H9 (cell line): ENCODE results near the gene C14orf132. TPM values are rescaled to one million over a fixed set of nuclear protein-coding genes. Genes with fewer than 3 reads are reported as not detected.

Source experiments
- DNase-seq: peaks from one replicate; pipeline ENCODE4 v3.0.0-alpha.2; 2017
- H2AFZ ChIP-seq: one replicate; pipeline ENCODE4 v1.6.1; 2013; ENCODE audit warnings: mild to moderate bottlenecking, low read length, control low read depth, moderate library complexity
- H2AK5ac ChIP-seq: 2 replicates; pipeline ENCODE4 v1.6.1; 2013; ENCODE audit warnings: low read length, control low read depth, mixed read lengths; ENCODE audit not compliant: insufficient read length
- H2BK120ac ChIP-seq: one replicate; pipeline ENCODE4 v1.6.1; 2013; ENCODE audit warnings: low read depth, mild to moderate bottlenecking, low read length, control low read depth, inconsistent platforms; ENCODE audit not compliant: poor library complexity, severe bottlenecking
- H2BK12ac ChIP-seq: 2 replicates; pipeline ENCODE4 v1.6.1; 2013; ENCODE audit warnings: low read length, control low read depth, mixed read lengths, low read depth; ENCODE audit not compliant: insufficient read length
- H2BK15ac ChIP-seq: 2 replicates; pipeline ENCODE4 v1.6.1; 2013; ENCODE audit warnings: low read depth, low read length, control low read depth
- H2BK20ac ChIP-seq: one replicate; pipeline ENCODE4 v1.6.1; 2013; ENCODE audit warnings: low read depth, mild to moderate bottlenecking, low read length, control low read depth, inconsistent platforms; ENCODE audit not compliant: poor library complexity, severe bottlenecking
- H2BK5ac ChIP-seq: 2 replicates; pipeline ENCODE4 v1.6.1; 2013; ENCODE audit warnings: low read length, control low read depth, mixed read lengths; ENCODE audit not compliant: insufficient read length
- H3K14ac ChIP-seq: 2 replicates; pipeline ENCODE4 v1.6.1; 2013; ENCODE audit warnings: low read length, control low read depth; ENCODE audit not compliant: insufficient read depth
- H3K18ac ChIP-seq: 2 replicates; pipeline ENCODE4 v1.6.1; 2013; ENCODE audit warnings: low read depth, mild to moderate bottlenecking, mixed read lengths, low read length, control low read depth; ENCODE audit not compliant: insufficient read length
- H3K23ac ChIP-seq: 2 replicates; pipeline ENCODE4 v1.6.1; 2013; ENCODE audit warnings: low read length, control low read depth, mixed read lengths, low read depth; ENCODE audit not compliant: insufficient read length
- H3K23me2 ChIP-seq: 2 replicates; pipeline ENCODE4 v1.6.1; 2013; ENCODE audit warnings: low read depth, mild to moderate bottlenecking, mixed read lengths, low read length, control low read depth; ENCODE audit not compliant: insufficient read length, poor library complexity, severe bottlenecking
- H3K27ac ChIP-seq: 2 replicates; pipeline ENCODE4 v1.5.1; 2013; ENCODE audit warnings: low read length, control low read depth, mixed read lengths, low read depth; ENCODE audit not compliant: insufficient read length
- H3K27me3 ChIP-seq: 2 replicates; pipeline ENCODE4 v1.6.1; 2013; ENCODE audit warnings: low read length, control low read depth, inconsistent platforms; ENCODE audit not compliant: insufficient read depth
- H3K4ac ChIP-seq: 2 replicates; pipeline ENCODE4 v1.6.1; 2013; ENCODE audit warnings: low read depth, mild to moderate bottlenecking, control low read depth, inconsistent platforms, low read length, moderate library complexity
- H3K4me1 ChIP-seq: 2 replicates; pipeline ENCODE4 v1.6.1; 2013; ENCODE audit warnings: low read length, control low read depth, inconsistent platforms; ENCODE audit not compliant: insufficient read depth
- H3K4me2 ChIP-seq: 2 replicates; pipeline ENCODE4 v1.6.1; 2013; ENCODE audit warnings: low read length, control low read depth, mixed read lengths; ENCODE audit not compliant: insufficient read length, insufficient read depth
- H3K56ac ChIP-seq: 2 replicates; pipeline ENCODE4 v1.6.1; 2013; ENCODE audit warnings: low read depth, mild to moderate bottlenecking, mixed read lengths, low read length, control low read depth; ENCODE audit not compliant: insufficient read length
- H3K79me1 ChIP-seq: 2 replicates; pipeline ENCODE4 v1.6.1; 2013; ENCODE audit warnings: low read depth, mild to moderate bottlenecking, moderate library complexity, low read length, control low read depth, inconsistent platforms; ENCODE audit not compliant: insufficient read depth, poor library complexity, severe bottlenecking
- H3K79me2 ChIP-seq: 2 replicates; pipeline ENCODE4 v1.6.1; 2013; ENCODE audit warnings: low read length, control low read depth, inconsistent platforms; ENCODE audit not compliant: insufficient read depth
- H3K9ac ChIP-seq: 2 replicates; pipeline ENCODE4 v1.6.1; 2013; ENCODE audit warnings: low read length, control low read depth, mixed read lengths; ENCODE audit not compliant: insufficient read length; ENCODE audit errors: extremely low read depth
- H3K9me3 ChIP-seq: one replicate; pipeline ENCODE4 v1.6.1; 2013; ENCODE audit warnings: low read depth, low read length, inconsistent platforms; ENCODE audit not compliant: control insufficient read depth
- H3T11ph ChIP-seq: one replicate; pipeline ENCODE4 v1.6.1; 2013; ENCODE audit warnings: mild to moderate bottlenecking, low read length, control low read depth, inconsistent platforms
- H4K20me1 ChIP-seq: one replicate; pipeline ENCODE4 v1.6.1; 2013; ENCODE audit not compliant: control insufficient read depth, insufficient read length, insufficient read depth
- H4K5ac ChIP-seq: 2 replicates; pipeline ENCODE4 v1.6.1; 2013; ENCODE audit warnings: low read depth, mild to moderate bottlenecking, mixed read lengths, low read length, control low read depth; ENCODE audit not compliant: insufficient read length
- H4K8ac ChIP-seq: replicated peaks from 2 replicates; pipeline ENCODE4 v1.6.1; 2013; ENCODE audit warnings: low read length, control low read depth, mixed read lengths, low read depth; ENCODE audit not compliant: insufficient read length
- H4K91ac ChIP-seq: 2 replicates; pipeline ENCODE4 v1.6.1; 2013; ENCODE audit warnings: low read depth, mild to moderate bottlenecking, moderate library complexity, mixed read lengths, low read length, control low read depth; ENCODE audit not compliant: insufficient read length
- H3K27ac Mint-ChIP-seq, 3 experiments: 2 replicates in 2 of 3; 3 replicates in 1 of 3; pipeline ENCODE4 v1.8.0; 2020 to 2021; ENCODE audit warnings: mixed read lengths in 3 of 3, mild to moderate bottlenecking in 1 of 3, moderate library complexity in 1 of 3
- H3K27me3 Mint-ChIP-seq: 2 replicates; pipeline ENCODE4 v1.8.0; 2021; ENCODE audit warnings: low read depth, mild to moderate bottlenecking, moderate library complexity, mixed read lengths
- H3K36me3 Mint-ChIP-seq, 3 experiments: 2 replicates in 2 of 3; 3 replicates in 1 of 3; pipeline ENCODE4 v1.8.0; 2020 to 2021; ENCODE audit warnings: low read depth in 3 of 3, mixed read lengths in 3 of 3; ENCODE audit not compliant: insufficient read depth in 1 of 3
- H3K4me1 Mint-ChIP-seq, 2 experiments: 2 replicates each; pipeline ENCODE4 v1.8.0; 2020; ENCODE audit warnings: mixed read lengths in 2 of 2
- H3K4me3 Mint-ChIP-seq, 2 experiments: 2 replicates in 1 of 2; 3 replicates in 1 of 2; pipeline ENCODE4 v1.8.0; 2020 to 2021; ENCODE audit warnings: mild to moderate bottlenecking in 2 of 2, mixed read lengths in 2 of 2, moderate library complexity in 1 of 2
- H3K9me3 Mint-ChIP-seq, 2 experiments: 2 replicates in 1 of 2; 3 replicates in 1 of 2; pipeline ENCODE4 v1.8.0; 2020; ENCODE audit warnings: mild to moderate bottlenecking in 2 of 2, mixed read lengths in 2 of 2, moderate library complexity in 1 of 2
- CTCF ChIP-seq: fragments of 200-600 bp; sonication (generic); conservative IDR thresholded peaks from 3 replicates; pipeline ENCODE4 v1.8.0; 2021; ENCODE audit warnings: antibody characterized with exemption, mild to moderate bottlenecking
- WGBS: extraction: QIAGEN DNeasy Blood & Tissue Kit; methylation state at CpG from one replicate; pipeline ENCODE4 v1.1.7; 2013; ENCODE audit warnings: missing lambda C conversion rate, low lambda C conversion rate, mixed read lengths; ENCODE audit not compliant: insufficient read length; ENCODE audit errors: extremely low coverage; 5-methylcytosine and 5-hydroxymethylcytosine counted together
- total RNA-seq: library from RNA; stranded (reverse); gene quantifications from 2 replicates; pipeline ENCODE4 v1.2.1, GENCODE V29; 2021

Gene C14orf132
- total RNA-seq, 1 experiment from 2014 or later, result 5.7 TPM

- H3K18ac ChIP-seq, result no peak overlapping the region
- H2AFZ ChIP-seq, result no peak overlapping the region
- no peak overlapping the region for H3K9ac ChIP-seq
- TF ChIP-seq CTCF, result no peak
- WGBS, result no CpG with 5 or more reads among the region's 2 CpGs
- peaks cover 13% of the 10 kb centered on the region for H3K27me3 ChIP-seq
- H2AK5ac ChIP-seq, result no peak overlapping the region
- no peak overlapping the region for H3T11ph ChIP-seq
- H2BK20ac ChIP-seq, result no peak overlapping the region
- H3K23me2 ChIP-seq, result peaks cover 9% of the 10 kb centered on the region
- H4K20me1 ChIP-seq, result no peaks in the 10 kb centered on the region
- no peak overlapping the region for H4K8ac ChIP-seq
- H2BK15ac ChIP-seq, result no peak overlapping the region
- Mint-ChIP-seq H3K27me3 (peaks cover 62% of the 10 kb centered on the region), H3K27ac (no peak overlapping the region), H3K36me3 (no peaks in the 10 kb centered on the region), H3K4me1 (peaks cover 15 to 23% of the 10 kb centered on the region in 2 experiments), H3K9me3 (no peaks in the 10 kb centered on the region; a peak in 1 of 5 replicates), H3K4me3 (no peak overlapping the region)
- H3K56ac ChIP-seq, result no peak overlapping the region
- H2BK120ac ChIP-seq, result no peak overlapping the region
- H3K27ac ChIP-seq, result no peak overlapping the region
- H3K9me3 ChIP-seq, result no peaks in the 10 kb centered on the region
- H4K91ac ChIP-seq, result no peak overlapping the region
- H3K4me2 ChIP-seq, result no peak overlapping the region
- H3K79me2 ChIP-seq, result no peaks in the 10 kb centered on the region
- no peak overlapping the region for H3K23ac ChIP-seq
- no peak overlapping the region for H2BK12ac ChIP-seq
- no peak overlapping the region for H3K4ac ChIP-seq
- no peak overlapping the region for H4K5ac ChIP-seq
- H2BK5ac ChIP-seq, result no peak overlapping the region
- H3K4me1 ChIP-seq, result peaks cover 3% of the 10 kb centered on the region; the same call in 1 of the 2 replicates
- H3K14ac ChIP-seq, result no peak overlapping the region
- DNase-seq, result no peak
- no peaks in the 10 kb centered on the region for H3K79me1 ChIP-seq
These were observed 3.7 kb upstream of the C14orf132 start for GRCh38 chr14:96035456-96035855.
